HepG2 (cell line): ENCODE data around the gene MAN1A1. TPM values are rescaled to one million over a fixed set of nuclear protein-coding genes. Genes with fewer than 3 reads are reported as not detected.

Experiments
- HMGXB4 ChIP-seq, 2 experiments: sonication (generic) in 1 of 2; formaldehyde crosslinking in 1 of 2; IDR thresholded peaks; 2 replicates each; pipeline versions ENCODE4 v1.4.0 to v1.6.1; 2018 to 2020; ENCODE audit warnings: missing genetic modification reagents in 2 of 2, borderline replicate concordance in 1 of 2, low read depth in 1 of 2, mild to moderate bottlenecking in 1 of 2, missing biosample characterization in 1 of 2
- HOMEZ ChIP-seq: IDR thresholded peaks from 2 replicates; pipeline ENCODE4 v1.6.1; 2016; ENCODE audit warnings: low read depth
- NPAS2 ChIP-seq: sonication (generic); formaldehyde crosslinking; IDR thresholded peaks from 2 replicates; pipeline ENCODE4 v1.8.0; 2022; ENCODE audit warnings: mild to moderate bottlenecking, missing genetic modification reagents, borderline replicate concordance
- NR2F2 ChIP-seq: IDR thresholded peaks from 2 replicates; pipeline ENCODE4 v1.6.1; 2012; ENCODE audit warnings: low read depth, inconsistent platforms, borderline replicate concordance
- RBM39 ChIP-seq: fragments of 200-400 bp; formaldehyde crosslinking; IDR thresholded peaks from one replicate; pipeline ENCODE4 v1.6.1; 2018; ENCODE audit warnings: antibody characterized with exemption, mild to moderate bottlenecking, low read depth, low read length; ENCODE audit not compliant: poor library complexity, severe bottlenecking
- SNAI1 ChIP-seq: sonication (generic); formaldehyde crosslinking; IDR thresholded peaks from 2 replicates; pipeline ENCODE4 v1.5.0; 2020; ENCODE audit warnings: mild to moderate bottlenecking, missing genetic modification reagents, borderline replicate concordance
- SRSF9 ChIP-seq: fragments of 200-400 bp; formaldehyde crosslinking; IDR thresholded peaks from 2 replicates; pipeline ENCODE4 v1.6.1; 2018; ENCODE audit warnings: borderline replicate concordance, mild to moderate bottlenecking, low read depth, low read length; ENCODE audit not compliant: insufficient read depth, poor library complexity, severe bottlenecking
- TCF7L2 ChIP-seq: IDR thresholded peaks from 2 replicates; pipeline ENCODE4 v1.6.1; 2011; ENCODE audit warnings: mild to moderate bottlenecking, low read depth, low read length, moderate library complexity
- THAP7 ChIP-seq: sonication (generic); formaldehyde crosslinking; IDR thresholded peaks from 2 replicates; pipeline ENCODE4 v1.8.1; 2023; ENCODE audit warnings: mild to moderate bottlenecking, missing genetic modification reagents
- THAP8 ChIP-seq: sonication (generic); formaldehyde crosslinking; IDR thresholded peaks from 2 replicates; pipeline ENCODE4 v1.5.1; 2020; ENCODE audit warnings: missing genetic modification reagents, mild to moderate bottlenecking, borderline replicate concordance
- YEATS4 ChIP-seq: sonication (generic); formaldehyde crosslinking; IDR thresholded peaks from 2 replicates; pipeline ENCODE4 v1.4.0; 2020; ENCODE audit warnings: missing genetic modification reagents, borderline replicate concordance
- ZFP36L1 ChIP-seq: sonication (generic); formaldehyde crosslinking; IDR thresholded peaks from 2 replicates; pipeline ENCODE4 v1.8.0; 2022; ENCODE audit warnings: mild to moderate bottlenecking, missing genetic modification reagents, moderate library complexity
- ZFP37 ChIP-seq: sonication (generic); formaldehyde crosslinking; IDR thresholded peaks from 2 replicates; pipeline ENCODE4 v1.4.0; 2020; ENCODE audit warnings: missing genetic modification reagents, borderline replicate concordance
- ZNF101 ChIP-seq: sonication (generic); formaldehyde crosslinking; IDR thresholded peaks from 2 replicates; pipeline ENCODE4 v1.4.0; 2020; ENCODE audit warnings: mild to moderate bottlenecking, low read depth, missing genetic modification reagents, borderline replicate concordance
- ZNF280D ChIP-seq: sonication (generic); formaldehyde crosslinking; IDR thresholded peaks from 2 replicates; pipeline ENCODE4 v1.5.1; 2020; ENCODE audit warnings: mild to moderate bottlenecking, missing genetic modification reagents
- ZNF572 ChIP-seq: sonication (generic); formaldehyde crosslinking; IDR thresholded peaks from 2 replicates; pipeline ENCODE4 v1.5.1; 2020; ENCODE audit warnings: mild to moderate bottlenecking, missing genetic modification reagents
- ZNF614 ChIP-seq: IDR thresholded peaks from 2 replicates; pipeline ENCODE4 v1.6.1; 2018; ENCODE audit warnings: missing biosample characterization, missing genetic modification reagents, inconsistent platforms, borderline replicate concordance
- ZNF768 ChIP-seq: sonication (generic); formaldehyde crosslinking; IDR thresholded peaks from 2 replicates; pipeline ENCODE4 v1.4.0; 2020; ENCODE audit warnings: missing genetic modification reagents
- polyA plus RNA-seq, 8 experiments: library from polyadenylated mRNA; depleted of rRNA in 3 of 8; stranded (reverse) in 7 of 8; unstranded in 1 of 8; fragments of >200 nt; fragmentation: Illumina TruSeq in 4 of 8; extraction: Trizol in 4 of 8; gene quantifications; 2 replicates each; pipeline versions ENCODE4 v1.2.1 to v1.2.3, GENCODE V29; 2011 to 2016; ENCODE audit warnings: low read depth in 4 of 8, missing spikeins in 1 of 8, mixed read lengths in 1 of 8; ENCODE audit not compliant: insufficient read depth in 1 of 8
- total RNA-seq, 5 experiments: library from RNA; depleted of rRNA; stranded (reverse); fragments of >200 nt; fragmentation: Illumina TruSeq; extraction: Trizol; gene quantifications; 2 replicates each; pipeline ENCODE4 v1.2.3, GENCODE V29; 2016; ENCODE audit warnings: low read depth in 1 of 5

Gene MAN1A1
- total and polyA plus RNA-seq, 2 of the 13 experiments (the other 11 are each of a cell fraction or from before 2014, with no cell fraction given): 156 to 236 TPM

GRCh38 chr6:119348096-119348747 is 1.3 kb downstream of the MAN1A1 start (continued):
- TF ChIP-seq ZNF614 (CRISPR knock-in tag) (no peak), YEATS4 (CRISPR knock-in tag) (no peak; the same call in 1 of the 2 replicates), RBM39 (peak; percentile 22), TCF7L2 (no peak; the same call in 1 of the 2 replicates), ZNF101 (CRISPR knock-in tag) (no peak; the same call in 1 of the 2 replicates), ZNF768 (no peak), HMGXB4 (CRISPR knock-in tag; IDR thresholded peaks at IDR 0.05; ENCODE audit: borderline replicate concordance in 1 of 2, low read depth in 1 of 2) (peak; percentile 46 to 53; a peak in 2 of 4 replicates), ZFP36L1 (CRISPR knock-in tag) (no peak), THAP8 (CRISPR knock-in tag) (no peak), NR2F2 (peak; percentile 71), NPAS2 (CRISPR knock-in tag) (no peak), ZNF572 (CRISPR knock-in tag) (0 out of 2 replicates have a peak, but pooled peaks have one; percentile 83), ZFP37 (CRISPR knock-in tag) (0 out of 2 replicates have a peak, but pooled peaks have one; percentile 46), ZNF280D (no peak), THAP7 (CRISPR knock-in tag) (no peak; the same call in 1 of the 2 replicates), SRSF9 (no peak), SNAI1 (CRISPR knock-in tag) (0 out of 2 replicates have a peak, but pooled peaks have one; percentile 24), HOMEZ (CRISPR knock-in tag) (peak; percentile 17; the same call in 1 of the 2 replicates)
